ENCODE results near the gene TMEM169. TPM values are rescaled to one million over a fixed set of nuclear protein-coding genes. Genes with fewer than 3 reads are reported as not detected.
A peak's percentile ranks its signal among the peaks of the same experiment; 100 is the strongest.

The TMEM169 gene
- total and polyA plus RNA-seq, 10 of the 15 experiments (the other 5 are each of a cell fraction or from before 2014, with no cell fraction given), result 0.23 to 3.2 (median 2.3) TPM

GRCh38 chr2:216055680-216056079 is 26.0 kb upstream of the TMEM169 start:
- Histone ChIP-seq H3K9me3 (replicated peaks; ENCODE audit: control insufficient read depth, insufficient read depth, low read length) (no peaks in the 10 kb centered on the region; the same call in 2 of the 3 replicates), H2AFZ (ENCODE audit: control insufficient read depth, low read depth, low read length) (no peak overlapping the region; the same call in 1 of the 2 replicates), H3K27me3 (replicated peaks in 1 of 2; ENCODE audit: control insufficient read depth in 2 of 2, insufficient read depth in 2 of 2, low read length in 1 of 2) (no peaks in the 10 kb centered on the region), H3K4me1 (ENCODE audit: control insufficient read depth, insufficient read depth, low read length) (peaks cover 24% of the 10 kb centered on the region), H4K20me1 (ENCODE audit: control insufficient read depth, insufficient read depth) (no peaks in the 10 kb centered on the region), H3K27ac (ENCODE audit: control insufficient read depth, insufficient read depth) (peak overlapping the region; percentile 85), H3K4me3 (no peak overlapping the region), H3K4me2 (ENCODE audit: control insufficient read depth, insufficient read depth) (peak overlapping the region; percentile 61), H3K79me2 (ENCODE audit: control insufficient read depth, insufficient read depth, low read length) (no peaks in the 10 kb centered on the region), H3K9ac (ENCODE audit: control insufficient read depth, insufficient read depth, low read length) (no peak overlapping the region; the same call in 1 of the 2 replicates), H3K36me3 (ENCODE audit: control insufficient read depth in 2 of 2, insufficient read depth in 2 of 2, low read length in 1 of 2) (0 out of 4 replicates have a peak, but pooled peaks cover 0 to 5% of the 10 kb centered on the region in 2 experiments)
- no TSS peak for BruUV-seq (replicated peaks)
- DNase-seq (ENCODE audit: low read depth, low spot score) (no peak), ATAC-seq (no peak), FAIRE-seq (no peak)
- RAD21 ChIA-PET (ENCODE audit: unreplicated experiment), result interaction anchor here (1.3 to 5.1 kb wide), 2 partner anchors 11 to 15 kb away, joined by 3 to 22 read pairs; no protein-coding TSS in a partner anchor
- CTCF ChIA-PET, result interaction anchor here (0.6 to 6.2 kb wide), 4 partner anchors 10 to 58 kb away, joined by 3 to 89 read pairs (median 4); no protein-coding TSS in a partner anchor
- 72% methylated on average over 4 of the region's 4 CpGs for WGBS (ENCODE audit: insufficient coverage, insufficient replicate concordance, low lambda C conversion rate, missing lambda C conversion rate)
- intact Hi-C loops (cut with micrococcal nuclease; ENCODE audit: unreplicated experiment) (loop anchor here (2.0 kb wide), 1 partner anchor 25 kb away; the partner anchor contains the start of genes PECR and TMEM169), in situ Hi-C loops (cut with MboI) (no loop called here)
- TF ChIP-seq E2F4 (IDR thresholded peaks at IDR 0.05; ENCODE audit: low read depth, low read length), result no peak
- no peak for TF ChIP-seq NFIC (IDR thresholded peaks at IDR 0.05; ENCODE audit: low read depth, low read length)
- no peak for TF ChIP-seq PRDM15 (CRISPR knock-in tag; IDR thresholded peaks at IDR 0.05)
- TF ChIP-seq NBN (IDR thresholded peaks at IDR 0.05), result no peak
- no peak for TF ChIP-seq CEBPB (IDR thresholded peaks at IDR 0.05; ENCODE audit: borderline replicate concordance in 1 of 2, low read depth in 2 of 2, low read length in 2 of 2)
- TF ChIP-seq USF1 (IDR thresholded peaks at IDR 0.05; ENCODE audit: borderline replicate concordance, extremely low read length, insufficient read depth, low read depth, low read length), result no peak
- no peak for TF ChIP-seq ZBTB33 (IDR thresholded peaks at IDR 0.05)
- TF ChIP-seq SMC3 (IDR thresholded peaks at IDR 0.05; ENCODE audit: borderline replicate concordance, low read length), result no peak
- no peak for TF ChIP-seq SIX5 (IDR thresholded peaks at IDR 0.05; ENCODE audit: low read depth, low read length, severe bottlenecking)
- no peak for TF ChIP-seq POLR2AphosphoS2 (IDR thresholded peaks at IDR 0.05; ENCODE audit: low read depth, low read length)
- TF ChIP-seq BACH1 (IDR thresholded peaks at IDR 0.05; ENCODE audit: borderline replicate concordance), result no peak
- TF ChIP-seq NR2F1 (conservative IDR thresholded peaks at IDR 0.05), result no peak
- no peak for TF ChIP-seq ZNF622 (IDR thresholded peaks at IDR 0.05)
- TF ChIP-seq WRNIP1 (IDR thresholded peaks at IDR 0.05; ENCODE audit: borderline replicate concordance, low read depth, low read length), result no peak
- POLR2A ChIA-PET, result interaction anchor here (1.0 kb wide), 2 partner anchors 10 to 56 kb away, joined by 3 read pairs; no protein-coding TSS in a partner anchor
- SMC1A ChIA-PET (ENCODE audit: uncharacterized antibody, unreplicated experiment), result interaction anchor here (1.0 to 6.2 kb wide), 6 partner anchors 10 to 40 kb away, joined by 3 to 55 read pairs (median 4); partner anchors contain the start of genes PECR and TMEM169
